HepG2 (cell line): ENCODE data around the gene JOSD1. TPM values are rescaled to one million over a fixed set of nuclear protein-coding genes. Genes with fewer than 3 reads are reported as not detected.
A peak's percentile ranks its signal among the peaks of the same experiment; 100 is the strongest.

ENCODE experiments used
- GTF3A ChIP-seq: sonication (generic); formaldehyde crosslinking; conservative IDR thresholded peaks from 2 replicates; pipeline ENCODE4 v1.4.0; 2020; ENCODE audit warnings: mild to moderate bottlenecking, missing genetic modification reagents
- HOXA5 ChIP-seq: sonication (generic); formaldehyde crosslinking; IDR thresholded peaks from 2 replicates; pipeline ENCODE4 v1.4.0; 2020; ENCODE audit warnings: missing genetic modification reagents
- KLF12 ChIP-seq: sonication (generic); formaldehyde crosslinking; IDR thresholded peaks from 2 replicates; pipeline ENCODE4 v1.4.0; 2020; ENCODE audit warnings: missing genetic modification reagents, borderline replicate concordance
- NCOA5 ChIP-seq: sonication (generic); formaldehyde crosslinking; IDR thresholded peaks from 2 replicates; pipeline ENCODE4 v1.4.0; 2020; ENCODE audit warnings: missing genetic modification reagents
- NFRKB ChIP-seq: fragments of 450-650 bp; IDR thresholded peaks from 2 replicates; pipeline ENCODE4 v1.6.1; 2017
- PHF20 ChIP-seq: sonication (generic); formaldehyde crosslinking; IDR thresholded peaks from 2 replicates; pipeline ENCODE4 v1.5.0; 2020; ENCODE audit warnings: mild to moderate bottlenecking, missing genetic modification reagents
- PTBP1 ChIP-seq: fragments of 200-400 bp; formaldehyde crosslinking; IDR thresholded peaks from 2 replicates; pipeline ENCODE4 v1.6.1; 2018; ENCODE audit warnings: low read length, low read depth; ENCODE audit not compliant: poor library complexity, severe bottlenecking
- RERE ChIP-seq: IDR thresholded peaks from 2 replicates; pipeline ENCODE4 v1.6.1; 2016; ENCODE audit warnings: low read depth, missing genetic modification reagents, missing compliant biosample characterization
- RORA ChIP-seq: sonication (generic); formaldehyde crosslinking; IDR thresholded peaks from 2 replicates; pipeline ENCODE4 v1.5.0; 2020; ENCODE audit warnings: mild to moderate bottlenecking, missing genetic modification reagents, moderate library complexity
- SNRNP70 ChIP-seq: fragments of 200-400 bp; formaldehyde crosslinking; IDR thresholded peaks from 2 replicates; pipeline ENCODE4 v1.6.1; 2017; ENCODE audit warnings: mild to moderate bottlenecking, low read depth, low read length, moderate library complexity
- TFE3 ChIP-seq: IDR thresholded peaks from 2 replicates; pipeline ENCODE4 v1.6.1; 2016
- ZBTB8A ChIP-seq: sonication (generic); formaldehyde crosslinking; IDR thresholded peaks from 2 replicates; pipeline ENCODE4 v1.4.0; 2020; ENCODE audit warnings: mild to moderate bottlenecking, low read depth, missing genetic modification reagents, borderline replicate concordance
- ZNF598 ChIP-seq: sonication (generic); formaldehyde crosslinking; IDR thresholded peaks from 2 replicates; pipeline ENCODE4 v1.5.1; 2020; ENCODE audit warnings: mild to moderate bottlenecking, missing genetic modification reagents, borderline replicate concordance
- ZNF780A ChIP-seq: sonication (generic); formaldehyde crosslinking; IDR thresholded peaks from 2 replicates; pipeline ENCODE4 v1.8.0; 2022; ENCODE audit warnings: mild to moderate bottlenecking, missing genetic modification reagents, moderate library complexity
- polyA plus RNA-seq, 8 experiments: library from polyadenylated mRNA; depleted of rRNA in 3 of 8; stranded (reverse) in 7 of 8; unstranded in 1 of 8; fragments of >200 nt; fragmentation: Illumina TruSeq in 4 of 8; extraction: Trizol in 4 of 8; gene quantifications; 2 replicates each; pipeline versions ENCODE4 v1.2.1 to v1.2.3, GENCODE V29; 2011 to 2016; ENCODE audit warnings: low read depth in 4 of 8, missing spikeins in 1 of 8, mixed read lengths in 1 of 8; ENCODE audit not compliant: insufficient read depth in 1 of 8
- total RNA-seq, 5 experiments: library from RNA; depleted of rRNA; stranded (reverse); fragments of >200 nt; fragmentation: Illumina TruSeq; extraction: Trizol; gene quantifications; 2 replicates each; pipeline ENCODE4 v1.2.3, GENCODE V29; 2016; ENCODE audit warnings: low read depth in 1 of 5
- TF ChIP-seq, protein P1 (sequence below): sonication (generic); formaldehyde crosslinking; IDR thresholded peaks from 2 replicates; pipeline ENCODE4 v1.9.0; 2022; ENCODE audit warnings: low read depth, missing genetic modification reagents
- TF ChIP-seq, protein P2 (sequence below): sonication (generic); formaldehyde crosslinking; IDR thresholded peaks from 2 replicates; pipeline ENCODE4 v1.5.1; 2020; ENCODE audit warnings: missing genetic modification reagents, mild to moderate bottlenecking, borderline replicate concordance

Gene JOSD1
- total and polyA plus RNA-seq, 2 of the 13 experiments (the other 11 are each of a cell fraction or from before 2014, with no cell fraction given): 31.7 to 38.4 TPM

- TF ChIP-seq RERE (CRISPR knock-in tag) (no peak), NFRKB (no peak), RORA (CRISPR knock-in tag) (0 out of 2 replicates have a peak, but pooled peaks have one; percentile 45), ZNF780A (CRISPR knock-in tag) (no peak), NCOA5 (CRISPR knock-in tag) (no peak), SNRNP70 (no peak), HOXA5 (CRISPR knock-in tag) (no peak), KLF12 (CRISPR knock-in tag) (no peak), GTF3A (CRISPR knock-in tag) (no peak), ZBTB8A (CRISPR knock-in tag) (no peak), TFE3 (CRISPR knock-in tag) (no peak), PTBP1 (no peak), PHF20 (CRISPR knock-in tag) (no peak), ZNF598 (CRISPR knock-in tag) (no peak)
- TF ChIP-seq, protein P1, sequence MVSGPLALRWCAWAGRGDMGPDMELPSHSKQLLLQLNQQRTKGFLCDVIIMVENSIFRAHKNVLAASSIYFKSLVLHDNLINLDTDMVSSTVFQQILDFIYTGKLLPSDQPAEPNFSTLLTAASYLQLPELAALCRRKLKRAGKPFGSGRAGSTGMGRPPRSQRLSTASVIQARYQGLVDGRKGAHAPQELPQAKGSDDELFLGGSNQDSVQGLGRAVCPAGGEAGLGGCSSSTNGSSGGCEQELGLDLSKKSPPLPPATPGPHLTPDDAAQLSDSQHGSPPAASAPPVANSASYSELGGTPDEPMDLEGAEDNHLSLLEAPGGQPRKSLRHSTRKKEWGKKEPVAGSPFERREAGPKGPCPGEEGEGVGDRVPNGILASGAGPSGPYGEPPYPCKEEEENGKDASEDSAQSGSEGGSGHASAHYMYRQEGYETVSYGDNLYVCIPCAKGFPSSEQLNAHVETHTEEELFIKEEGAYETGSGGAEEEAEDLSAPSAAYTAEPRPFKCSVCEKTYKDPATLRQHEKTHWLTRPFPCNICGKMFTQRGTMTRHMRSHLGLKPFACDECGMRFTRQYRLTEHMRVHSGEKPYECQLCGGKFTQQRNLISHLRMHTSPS (CRISPR knock-in tag): no peak
- TF ChIP-seq, protein P2, sequence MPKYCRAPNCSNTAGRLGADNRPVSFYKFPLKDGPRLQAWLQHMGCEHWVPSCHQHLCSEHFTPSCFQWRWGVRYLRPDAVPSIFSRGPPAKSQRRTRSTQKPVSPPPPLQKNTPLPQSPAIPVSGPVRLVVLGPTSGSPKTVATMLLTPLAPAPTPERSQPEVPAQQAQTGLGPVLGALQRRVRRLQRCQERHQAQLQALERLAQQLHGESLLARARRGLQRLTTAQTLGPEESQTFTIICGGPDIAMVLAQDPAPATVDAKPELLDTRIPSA (CRISPR knock-in tag): no peak
These were observed 6.7 kb downstream of the JOSD1 start (continued) for GRCh38 chr22:38694049-38694448.
